PFSK-1 (cell line): ENCODE results near the gene JAG2.

Source experiments
- FOXP2 ChIP-seq: optimal IDR thresholded peaks from 2 replicates; pipeline ENCODE3; 2011; ENCODE audit warnings: borderline replicate concordance, control low read depth, inconsistent platforms; ENCODE audit not compliant: insufficient read depth; ENCODE audit errors: extremely low read length, extremely low read depth
- POLR2AphosphoS5 ChIP-seq: IDR thresholded peaks from 2 replicates; pipeline ENCODE4 v1.6.1; 2012; ENCODE audit warnings: low read depth, mild to moderate bottlenecking, control low read depth, low read length, moderate library complexity
- REST ChIP-seq, 2 experiments: IDR thresholded peaks; 2 replicates each; pipeline versions ENCODE4 v1.6.1 to v1.8.0; 2011 to 2012; ENCODE audit warnings: low read depth in 2 of 2, low read length in 2 of 2, control low read depth in 1 of 2, inconsistent platforms in 1 of 2, mild to moderate bottlenecking in 1 of 2, moderate library complexity in 1 of 2; ENCODE audit not compliant: insufficient read depth in 1 of 2
- SIN3A ChIP-seq: IDR thresholded peaks from 2 replicates; pipeline ENCODE4 v1.6.1; 2012; ENCODE audit warnings: mild to moderate bottlenecking, low read length, moderate library complexity, borderline replicate concordance; ENCODE audit not compliant: insufficient read depth
- TAF1 ChIP-seq: IDR thresholded peaks from 2 replicates; pipeline ENCODE4 v1.6.1; 2012; ENCODE audit warnings: low read length, control low read depth, borderline replicate concordance; ENCODE audit not compliant: insufficient read depth

- TF ChIP-seq POLR2AphosphoS5, result no peak
- TF ChIP-seq TAF1, result no peak
- TF ChIP-seq REST (IDR thresholded peaks at IDR 0.05; ENCODE audit: insufficient read depth in 1 of 2, low read depth in 2 of 2, low read length in 2 of 2), result no peak
- TF ChIP-seq SIN3A, result no peak
- no peak for TF ChIP-seq FOXP2
Observed at GRCh38 chr14:105206873-105207272, 38.3 kb upstream of the JAG2 start.
